Stimulated activated CD4-positive, alpha-beta T cell treated with anti-CD3 and anti-CD28 coated beads, Interleukin-1b, Interleukin-23, amount 100 ng/mL, for 1 hour (primary cell): ENCODE measurements around the gene FLNB.

Experiments used
- DNase-seq, 2 donors: peaks; one replicate each; pipeline ENCODE4 v3.0.0-alpha.2; 2020; ENCODE audit warnings: low read depth in 2 of 2

Gene FLNB

DNA sequence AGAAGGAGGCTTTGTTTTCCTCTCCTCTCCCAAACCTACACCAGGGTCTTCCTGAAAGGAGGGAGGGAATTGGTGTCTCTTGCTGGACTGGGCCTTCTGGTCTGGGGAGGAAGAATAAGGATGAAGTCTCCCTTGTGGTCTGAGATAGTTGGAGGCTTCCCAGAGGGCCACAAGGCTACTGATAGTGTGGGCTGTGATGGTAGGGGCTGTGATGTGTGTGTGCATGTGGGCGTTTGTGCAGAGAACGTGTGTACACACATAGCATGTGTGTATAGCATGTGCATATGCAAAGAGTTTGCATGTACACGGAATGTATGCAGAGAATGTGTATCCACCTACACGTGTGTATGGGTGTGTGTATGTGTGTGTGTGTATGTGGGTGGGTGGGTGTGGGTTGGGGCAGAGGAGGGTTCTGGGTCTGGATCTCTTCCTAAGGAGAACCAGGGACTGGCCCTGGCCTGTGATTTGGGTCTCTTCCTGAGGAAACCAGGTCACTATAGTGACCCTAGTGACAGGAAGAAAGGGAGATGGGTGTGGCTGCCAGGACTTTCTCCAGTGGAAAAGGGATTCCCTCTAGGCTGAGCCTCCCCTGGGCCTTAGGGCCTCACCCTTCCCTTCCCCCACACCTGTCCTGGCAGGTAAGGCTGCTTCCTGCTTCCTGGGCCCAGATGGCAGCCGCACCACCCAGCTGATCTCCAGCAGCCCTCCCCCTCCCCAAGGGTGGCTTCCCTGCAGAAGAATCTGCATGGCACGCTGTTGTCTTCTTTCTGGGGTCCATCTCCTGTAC, 1.7 kb downstream of the FLNB start:
- no peak for DNase-seq

DNA sequence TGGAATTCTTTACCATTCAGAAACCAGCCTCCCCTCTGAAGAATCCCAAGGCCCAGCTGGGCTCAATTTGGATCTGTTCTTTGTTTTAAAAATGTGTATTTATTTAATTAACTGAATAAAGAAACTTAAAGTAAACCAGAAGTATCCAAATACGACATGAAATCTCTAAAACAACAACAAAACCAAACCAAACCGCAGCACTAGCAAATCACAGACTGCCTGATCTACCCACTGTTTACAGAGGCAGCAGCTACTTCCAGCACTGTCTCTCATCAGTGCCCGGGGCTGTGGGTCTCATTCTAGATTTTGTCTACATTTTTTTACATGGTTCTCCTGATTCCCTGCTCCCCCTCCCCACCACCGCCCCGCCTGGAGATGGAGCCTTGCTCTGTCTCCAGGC, 2.3 kb downstream of the FLNB start:
- no peak for DNase-seq

DNA sequence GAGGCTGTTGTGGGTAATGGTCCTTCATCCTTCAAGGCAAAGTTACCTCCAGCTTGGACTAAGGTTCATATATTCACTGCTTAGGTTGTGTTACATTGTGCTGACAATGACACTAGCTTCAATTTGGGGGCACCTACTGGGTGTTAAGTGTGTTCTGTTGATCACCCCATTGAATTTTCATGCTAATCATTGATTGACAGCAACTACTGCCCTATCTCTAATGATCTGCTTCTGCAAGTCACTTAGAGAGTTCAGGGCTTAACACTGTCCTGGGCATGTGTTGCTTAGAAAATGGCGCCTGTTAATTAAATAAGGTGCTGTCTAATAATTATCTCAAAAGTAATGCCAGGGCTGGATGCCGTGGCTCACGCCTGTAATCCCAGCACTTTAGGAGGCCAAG, 3.4 kb downstream of the FLNB start:
- no peak for DNase-seq

GRCh38 chr3:58012302-58012701, 4.1 kb downstream of the FLNB start:
- no peak for DNase-seq

GRCh38 chr3:58013099-58013498, 4.9 kb downstream of the FLNB start:
- no peak for DNase-seq

DNA sequence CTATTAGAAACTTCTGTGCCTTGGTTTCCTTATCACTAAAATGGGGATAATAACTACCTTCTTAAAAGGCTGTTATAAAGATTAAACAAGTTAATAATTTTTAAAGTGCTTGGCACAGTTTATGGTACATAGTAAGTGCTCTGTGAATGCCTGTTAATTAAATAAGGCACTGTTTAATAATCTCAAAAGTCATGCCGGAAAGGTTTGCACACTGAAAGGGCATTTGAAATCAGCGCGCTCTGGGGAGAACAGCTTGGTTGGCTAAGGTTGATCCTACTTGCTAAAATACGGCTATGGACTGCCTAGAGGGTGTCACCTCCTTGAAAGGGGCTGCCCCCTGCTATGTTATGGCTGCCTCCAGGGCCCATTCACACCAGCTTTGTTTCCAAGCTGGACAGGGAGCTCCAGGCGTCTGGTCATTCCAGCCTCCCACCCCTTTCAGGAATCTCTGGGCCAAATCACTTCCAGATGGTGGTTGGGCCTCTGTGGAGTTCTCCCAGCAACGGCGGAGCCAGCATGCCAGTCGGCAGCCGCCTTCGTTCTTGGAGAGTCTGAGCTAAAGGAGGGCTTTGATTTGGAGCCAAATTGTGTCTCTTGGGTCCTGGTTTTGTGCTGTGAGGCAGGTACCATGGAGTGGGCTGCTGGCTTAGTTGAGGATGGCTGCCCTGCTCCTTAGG, 5.9 kb downstream of the FLNB start:
- no peak for DNase-seq

DNA sequence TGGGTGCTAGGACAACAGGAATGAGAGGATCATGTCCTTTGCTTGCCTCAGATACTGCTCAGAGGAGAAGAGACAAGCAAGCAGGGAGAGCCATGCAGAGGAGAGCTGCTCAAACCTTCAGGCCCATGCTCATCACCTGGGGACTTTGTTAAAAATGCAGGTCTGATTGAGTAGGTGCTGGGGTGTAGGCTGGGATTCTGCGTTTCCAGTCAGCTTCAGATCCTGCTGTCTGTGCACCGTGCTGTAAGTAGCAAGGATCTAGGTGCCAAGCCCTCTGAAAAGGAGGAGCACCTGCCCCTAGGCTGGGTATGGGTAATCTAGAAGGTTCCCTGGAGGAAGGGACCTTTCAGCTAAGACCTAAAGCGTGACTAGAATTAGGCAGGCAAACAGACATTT, 7.3 kb downstream of the FLNB start:
- no peak for DNase-seq

GRCh38 chr3:58016710-58017109, 8.5 kb downstream of the FLNB start:
- DNase-seq: no peak

DNA sequence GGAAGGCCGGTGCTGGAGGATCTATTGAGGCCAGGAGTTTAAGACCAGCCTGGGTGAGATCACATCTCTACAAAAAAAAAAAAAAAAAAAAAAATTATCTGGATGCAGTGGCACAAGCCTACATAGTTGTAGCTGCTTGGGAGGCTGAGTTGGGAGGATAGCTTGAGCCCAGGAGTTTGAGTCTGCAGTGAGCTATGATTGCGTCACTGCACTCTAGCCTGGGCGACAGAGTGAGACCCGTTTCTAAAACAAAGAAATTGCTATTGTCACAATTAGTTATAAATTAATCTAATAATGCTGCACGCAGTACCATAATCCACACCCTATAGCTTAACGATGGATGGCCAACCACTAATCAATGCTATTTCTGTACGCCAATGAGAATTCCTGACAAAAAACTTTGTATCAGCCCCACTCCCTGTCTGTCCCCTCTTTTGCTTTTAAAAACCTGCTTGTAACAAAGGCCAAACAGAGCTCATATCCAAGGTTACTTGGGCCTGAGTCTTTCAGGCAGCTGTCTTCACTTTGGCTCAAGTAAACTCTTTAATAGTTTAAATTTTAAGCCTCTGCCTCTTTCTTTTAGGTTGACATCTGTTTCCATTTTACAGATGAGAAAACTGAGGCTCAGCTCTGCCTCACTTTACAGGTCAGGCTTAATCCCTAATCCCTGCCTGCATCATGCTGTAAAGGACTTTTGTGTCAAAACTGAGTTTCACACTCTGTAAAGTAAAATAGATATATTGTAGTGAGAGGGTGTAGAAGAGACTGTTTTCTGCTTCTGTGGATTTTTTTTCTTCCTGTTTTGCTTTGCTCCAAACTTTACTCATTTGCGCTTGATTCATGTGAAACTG, 10.9 kb downstream of the FLNB start:
- no peak for DNase-seq

GRCh38 chr3:58020783-58021071, 12.5 kb downstream of the FLNB start:
- DNase-seq: no peak

- DNase-seq: no peak
Measured at GRCh38 chr3:58021072-58021959, 13.1 kb downstream of the FLNB start.

GRCh38 chr3:58021962-58022361, 13.7 kb downstream of the FLNB start:
- no peak for DNase-seq

DNA sequence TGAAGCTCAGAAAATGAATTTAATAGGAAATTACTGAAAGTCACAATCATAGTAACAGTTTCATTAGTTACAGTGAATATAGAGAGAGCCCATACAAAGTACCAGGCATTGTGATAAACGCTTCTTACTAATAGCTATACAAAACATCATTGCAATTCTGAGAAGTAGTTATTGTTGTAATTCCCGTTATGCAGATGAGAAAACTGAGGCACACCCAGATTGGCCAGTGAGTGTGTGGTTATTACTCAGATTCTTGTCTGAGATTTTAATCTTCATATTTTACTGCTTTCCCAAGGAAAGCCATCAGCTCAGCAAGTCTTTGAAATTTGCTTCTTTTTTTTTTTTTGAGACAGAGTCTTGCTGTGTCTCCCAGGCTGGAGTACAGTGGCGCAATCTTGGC, 14.3 kb downstream of the FLNB start:
- no peak for DNase-seq

GRCh38 chr3:58023531-58023930, 15.3 kb downstream of the FLNB start:
- DNase-seq: no peak

DNA sequence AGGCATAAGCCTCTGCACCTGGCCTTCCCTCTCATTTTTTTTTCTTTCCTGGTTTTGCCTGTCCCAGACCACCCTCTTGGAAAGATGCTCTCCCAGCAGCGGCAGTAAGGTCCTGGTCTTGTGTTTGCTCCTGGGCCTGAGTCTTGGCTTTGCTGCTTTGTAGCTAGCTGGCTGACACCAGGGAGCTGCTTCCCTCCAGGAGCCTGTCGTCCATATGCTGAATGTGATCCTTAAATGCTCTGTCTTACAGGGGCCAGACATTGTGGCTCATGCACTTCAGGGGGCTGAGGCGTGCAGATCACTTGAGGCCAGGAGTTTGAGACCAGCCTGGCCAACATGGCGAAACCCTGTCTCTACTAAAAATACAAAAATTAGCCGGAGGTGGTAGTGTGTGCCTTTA, 17.2 kb downstream of the FLNB start:
- no peak for DNase-seq

GRCh38 chr3:58025837-58026569, 17.8 kb downstream of the FLNB start:
- no peak for DNase-seq

DNA sequence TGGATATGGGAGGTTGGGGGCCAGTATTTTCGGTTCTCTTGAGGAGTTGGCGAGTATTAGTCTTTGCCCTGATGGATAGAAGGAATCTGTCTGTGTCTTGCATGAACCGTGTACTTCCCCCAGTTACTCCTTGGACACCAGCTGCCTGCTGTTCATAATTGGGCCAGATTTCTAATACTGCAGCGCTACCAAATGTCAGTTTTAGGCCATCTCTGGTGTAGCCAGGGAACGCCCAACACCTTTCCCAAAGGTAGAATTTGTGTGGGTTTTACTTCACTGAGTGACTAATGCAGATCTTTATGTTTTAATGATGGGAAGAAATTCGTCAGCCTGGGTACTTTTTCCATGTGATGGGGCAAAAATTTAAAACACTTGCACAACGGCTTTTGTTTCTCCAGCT, 18.4 kb downstream of the FLNB start:
- DNase-seq: no peak

DNA sequence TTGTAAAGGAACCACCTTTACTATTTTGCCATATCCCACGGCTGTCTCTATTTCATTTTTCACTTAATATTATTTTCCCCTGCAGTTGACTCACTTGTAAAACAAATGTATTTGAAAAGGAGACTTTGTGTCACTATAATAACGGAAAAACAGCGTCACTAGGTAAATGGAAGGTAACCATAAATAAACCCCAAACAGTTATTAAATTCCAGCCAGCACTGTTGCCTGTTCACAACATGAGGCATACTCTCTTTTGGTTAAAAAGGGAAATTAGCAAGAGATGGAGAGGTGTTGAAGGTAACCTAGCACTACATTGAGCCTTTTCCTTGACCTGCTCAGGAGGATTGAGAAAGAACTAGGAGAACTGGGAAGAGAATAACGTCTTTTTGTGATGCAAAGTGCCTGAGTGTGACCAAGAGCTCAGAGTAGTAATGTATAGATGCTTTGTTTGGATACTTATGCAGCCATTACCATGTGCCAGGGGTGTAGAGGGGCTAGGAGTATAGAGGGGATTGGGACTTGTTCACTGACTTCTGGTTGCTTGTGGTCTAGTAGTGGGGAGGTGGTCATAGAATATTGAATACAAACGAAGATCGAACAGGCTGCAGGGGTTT, 19.6 kb downstream of the FLNB start:
- no peak for DNase-seq

DNA sequence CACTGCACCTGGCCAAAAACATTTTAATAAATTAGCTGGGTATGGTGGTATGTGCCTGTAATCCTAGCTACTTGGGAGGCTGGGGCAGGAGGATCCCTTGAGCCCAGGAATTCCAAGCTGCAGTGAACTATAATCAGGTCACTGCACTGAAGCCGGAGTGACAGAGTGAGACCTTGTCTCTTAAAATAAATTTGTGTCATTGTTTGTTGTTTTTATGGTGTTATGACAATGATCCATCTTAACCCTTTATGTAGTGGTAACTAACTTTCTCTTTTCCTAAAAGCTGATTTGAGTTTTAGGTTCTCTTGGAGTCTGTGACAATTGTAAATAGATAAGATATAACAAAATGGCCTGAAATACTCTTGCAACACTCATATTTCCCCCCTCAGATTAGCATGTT, 20.7 kb downstream of the FLNB start:
- no peak for DNase-seq

DNA sequence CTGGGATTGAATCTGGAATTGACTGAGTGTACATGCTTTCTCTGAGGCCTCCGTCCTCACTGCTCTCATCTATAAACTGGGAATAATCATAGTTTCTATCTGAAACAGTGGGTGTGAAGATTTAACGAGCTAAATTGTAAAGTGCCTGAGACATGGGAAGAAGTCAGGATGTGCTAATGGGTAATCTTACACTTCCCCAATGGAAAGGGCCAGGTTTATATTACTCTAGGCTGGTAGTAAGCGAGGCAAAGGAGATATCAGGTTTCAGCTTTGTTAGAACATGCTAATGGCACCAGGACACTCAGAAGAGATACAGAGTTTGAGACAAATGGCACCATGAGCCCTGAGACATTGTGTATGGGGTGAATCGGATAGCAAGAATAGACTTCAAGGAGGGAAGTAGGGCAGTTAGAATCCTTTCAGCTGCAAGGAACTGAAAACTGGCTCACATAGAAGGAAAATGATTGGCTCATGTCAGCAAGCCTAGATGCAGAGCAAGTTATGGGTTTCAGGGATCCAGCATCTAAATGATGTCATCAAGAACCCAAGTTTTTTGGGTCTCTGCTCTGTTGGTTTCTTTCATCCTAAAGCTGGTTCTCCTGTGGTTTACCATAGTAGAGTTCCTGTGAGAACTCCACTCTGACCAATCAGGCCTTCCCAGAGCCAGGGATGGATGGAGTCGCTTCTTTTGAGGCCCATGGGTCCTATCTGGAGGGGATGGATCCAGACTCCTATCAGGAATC, 21.8 kb downstream of the FLNB start:
- no peak for DNase-seq
